ENCODE data around the gene B4GALNT1. TPM values are rescaled to one million over a fixed set of nuclear protein-coding genes. Genes with fewer than 3 reads are reported as not detected.

Gene B4GALNT1
- total and polyA plus RNA-seq, 4 donors = 0.11 to 0.30 (median 0.25) TPM; not detected in 1

DNA sequence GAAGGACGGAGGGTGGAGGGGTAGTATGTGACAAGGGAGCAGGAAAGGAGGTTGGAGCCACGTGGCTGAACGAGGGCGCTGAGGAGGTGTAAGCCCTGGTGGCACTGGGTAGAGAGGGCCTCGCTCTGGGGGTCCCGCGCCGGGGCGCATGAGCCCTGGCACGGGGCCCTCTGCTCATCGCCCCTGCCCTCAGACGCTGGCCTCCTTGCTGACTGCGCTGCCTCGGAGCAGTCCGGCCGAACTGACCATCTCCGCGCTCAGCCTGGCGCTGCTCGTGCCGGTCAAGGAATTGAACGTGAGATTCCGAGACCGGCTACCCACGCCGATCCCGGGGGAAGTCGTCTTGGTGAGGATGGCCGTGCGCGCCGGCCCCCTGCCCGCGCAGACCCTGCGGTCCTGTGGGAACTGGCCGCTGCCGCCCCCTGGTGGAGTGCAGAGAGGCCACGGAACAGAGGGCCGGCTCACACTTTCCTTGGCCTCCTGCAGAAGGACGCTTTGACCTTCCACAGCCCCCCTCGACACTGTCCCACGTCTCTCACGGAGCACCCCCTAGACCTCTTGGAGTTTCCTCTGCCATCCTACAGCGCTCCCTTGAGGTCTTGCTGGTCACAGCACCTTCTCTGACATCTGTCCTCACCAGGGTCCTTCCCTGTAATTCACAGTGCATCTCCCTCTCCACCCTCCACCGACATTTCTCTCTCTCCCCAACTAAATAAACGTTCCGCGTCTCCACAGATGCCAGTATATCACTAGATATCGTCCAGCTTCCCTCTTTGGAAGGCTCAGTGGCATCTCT, 11.3 kb downstream of the B4GALNT1 start:
- no peak overlapping the region for H3K9ac ChIP-seq (ENCODE audit: low read depth in 1 of 2, low read length in 2 of 2)
- no peaks in the 10 kb centered on the region for H3K9me3 ChIP-seq (ENCODE audit: control insufficient read depth in 4 of 4, low read length in 3 of 4)
- H3K27me3 ChIP-seq (ENCODE audit: control insufficient read depth in 4 of 4, insufficient read depth in 4 of 4, low read length in 3 of 4) = peaks cover 0 to 28% (median 9%) of the 10 kb centered on the region in 4 donors
- no peaks in the 10 kb centered on the region for H3K36me3 ChIP-seq (ENCODE audit: control insufficient read depth in 4 of 4, insufficient read depth in 3 of 4, low read depth in 1 of 4, low read length in 3 of 4)
- peak overlapping the region in 2 of 3 donors; percentile 39 to 48 for H3K4me3 ChIP-seq (ENCODE audit: low read depth in 1 of 3, low read length in 3 of 3)
- TF ChIP-seq, protein P1, sequence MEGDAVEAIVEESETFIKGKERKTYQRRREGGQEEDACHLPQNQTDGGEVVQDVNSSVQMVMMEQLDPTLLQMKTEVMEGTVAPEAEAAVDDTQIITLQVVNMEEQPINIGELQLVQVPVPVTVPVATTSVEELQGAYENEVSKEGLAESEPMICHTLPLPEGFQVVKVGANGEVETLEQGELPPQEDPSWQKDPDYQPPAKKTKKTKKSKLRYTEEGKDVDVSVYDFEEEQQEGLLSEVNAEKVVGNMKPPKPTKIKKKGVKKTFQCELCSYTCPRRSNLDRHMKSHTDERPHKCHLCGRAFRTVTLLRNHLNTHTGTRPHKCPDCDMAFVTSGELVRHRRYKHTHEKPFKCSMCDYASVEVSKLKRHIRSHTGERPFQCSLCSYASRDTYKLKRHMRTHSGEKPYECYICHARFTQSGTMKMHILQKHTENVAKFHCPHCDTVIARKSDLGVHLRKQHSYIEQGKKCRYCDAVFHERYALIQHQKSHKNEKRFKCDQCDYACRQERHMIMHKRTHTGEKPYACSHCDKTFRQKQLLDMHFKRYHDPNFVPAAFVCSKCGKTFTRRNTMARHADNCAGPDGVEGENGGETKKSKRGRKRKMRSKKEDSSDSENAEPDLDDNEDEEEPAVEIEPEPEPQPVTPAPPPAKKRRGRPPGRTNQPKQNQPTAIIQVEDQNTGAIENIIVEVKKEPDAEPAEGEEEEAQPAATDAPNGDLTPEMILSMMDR (IDR thresholded peaks at IDR 0.05; ENCODE audit: low read depth, low read length, missing input control) = peak; percentile 73
- no peak for TF ChIP-seq REST (IDR thresholded peaks at IDR 0.05)
- no peak for TF ChIP-seq ZBTB33 (IDR thresholded peaks at IDR 0.05)
- no peak for TF ChIP-seq HNF4A (conservative IDR thresholded peaks at IDR 0.05)
- no peak for TF ChIP-seq TAF1 (conservative IDR thresholded peaks at IDR 0.05)
- no peak for TF ChIP-seq JUND (IDR thresholded peaks at IDR 0.05)
- no peak for TF ChIP-seq GABPA (IDR thresholded peaks at IDR 0.05 in 1 of 2, conservative IDR thresholded peaks at IDR 0.05 in 1 of 2)
- TF ChIP-seq YY1 (IDR thresholded peaks at IDR 0.05) = no peak
- no peak for TF ChIP-seq SP1 (IDR thresholded peaks at IDR 0.05)
- TF ChIP-seq RXRA (IDR thresholded peaks at IDR 0.05) = no peak
- peak; percentile 70 to 83 for TF ChIP-seq RAD21 (IDR thresholded peaks at IDR 0.05)
- no peak for TF ChIP-seq FOXA1 (IDR thresholded peaks at IDR 0.05)
- H3K27ac ChIP-seq (ENCODE audit: low read depth in 1 of 2, low read length in 2 of 2) = no peak overlapping the region
- 2% methylated on average over 49 of the region's 49 CpGs for WGBS
- DNase-seq (ENCODE audit: low spot score) = peak; percentile 66
- peaks cover 4 to 18% (median 12%) of the 10 kb centered on the region in 4 donors for H3K4me1 ChIP-seq (ENCODE audit: control insufficient read depth in 4 of 4, insufficient read depth in 4 of 4, low read length in 3 of 4)

DNA sequence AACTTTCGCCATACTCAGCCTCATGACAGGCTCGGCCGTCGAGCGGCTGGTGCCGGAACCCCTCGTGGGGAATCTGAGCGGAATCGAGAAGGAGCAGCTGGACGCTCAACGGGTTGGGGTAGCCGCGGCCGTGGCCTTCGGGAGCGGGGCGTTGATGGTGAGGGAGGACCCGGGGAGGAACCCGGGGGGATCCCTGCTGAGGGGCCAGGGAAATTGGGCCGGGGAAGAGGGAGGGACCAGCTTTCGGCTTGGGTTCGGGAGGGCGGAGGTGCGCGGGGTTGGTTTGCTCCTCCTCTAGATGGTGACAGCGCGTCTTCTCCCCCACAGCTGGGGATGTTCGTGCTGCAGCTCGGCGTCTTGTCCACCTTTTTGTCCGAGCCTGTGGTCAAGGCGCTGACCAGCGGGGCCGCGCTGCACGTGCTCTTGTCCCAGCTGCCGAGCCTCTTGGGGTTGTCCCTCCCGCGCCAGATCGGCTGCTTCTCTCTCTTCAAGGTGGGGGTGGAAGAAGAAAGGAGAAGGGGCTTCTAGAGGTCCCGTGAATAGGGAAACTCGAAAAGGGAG, 12.0 kb downstream of the B4GALNT1 start:
- peak overlapping the region in 1 of 3 donors; percentile 39 for H3K4me3 ChIP-seq (ENCODE audit: low read depth in 1 of 3, low read length in 3 of 3)
- no peak for DNase-seq (ENCODE audit: low spot score)
- no peak overlapping the region for H3K9ac ChIP-seq (ENCODE audit: low read depth in 1 of 2, low read length in 2 of 2)
- H3K36me3 ChIP-seq (ENCODE audit: control insufficient read depth in 4 of 4, insufficient read depth in 3 of 4, low read depth in 1 of 4, low read length in 3 of 4) = no peaks in the 10 kb centered on the region
- no peak for TF ChIP-seq FOXA2 (IDR thresholded peaks at IDR 0.05)
- TF ChIP-seq SP1 (IDR thresholded peaks at IDR 0.05) = no peak
- TF ChIP-seq JUND (IDR thresholded peaks at IDR 0.05) = no peak
- TF ChIP-seq RAD21 (IDR thresholded peaks at IDR 0.05) = no peak
- TF ChIP-seq TAF1 (conservative IDR thresholded peaks at IDR 0.05) = no peak
- no peak for TF ChIP-seq NR2F2 (IDR thresholded peaks at IDR 0.05)
- TF ChIP-seq, protein P2, sequence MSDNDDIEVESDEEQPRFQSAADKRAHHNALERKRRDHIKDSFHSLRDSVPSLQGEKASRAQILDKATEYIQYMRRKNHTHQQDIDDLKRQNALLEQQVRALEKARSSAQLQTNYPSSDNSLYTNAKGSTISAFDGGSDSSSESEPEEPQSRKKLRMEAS (IDR thresholded peaks at IDR 0.05) = no peak
- no peak for TF ChIP-seq FOXA1 (IDR thresholded peaks at IDR 0.05)
- TF ChIP-seq YY1 (IDR thresholded peaks at IDR 0.05) = no peak
- TF ChIP-seq HNF4G (IDR thresholded peaks at IDR 0.05) = no peak
- TF ChIP-seq RXRA (IDR thresholded peaks at IDR 0.05) = no peak
- no peak for TF ChIP-seq EGR1 (IDR thresholded peaks at IDR 0.05; ENCODE audit: low read depth in 2 of 2)
- no peak for TF ChIP-seq HNF4A (conservative IDR thresholded peaks at IDR 0.05)
- TF ChIP-seq, protein P1 (IDR thresholded peaks at IDR 0.05; ENCODE audit: low read depth, low read length, missing input control) = no peak
- TF ChIP-seq GABPA (IDR thresholded peaks at IDR 0.05 in 1 of 2, conservative IDR thresholded peaks at IDR 0.05 in 1 of 2) = no peak
- no peak for TF ChIP-seq ATF3 (IDR thresholded peaks at IDR 0.05)
- H3K4me1 ChIP-seq (ENCODE audit: control insufficient read depth in 4 of 4, insufficient read depth in 4 of 4, low read length in 3 of 4) = peaks cover 4 to 18% (median 12%) of the 10 kb centered on the region in 4 donors
- H3K27ac ChIP-seq (ENCODE audit: low read depth in 1 of 2, low read length in 2 of 2) = no peak overlapping the region
- no peaks in the 10 kb centered on the region for H3K9me3 ChIP-seq (ENCODE audit: control insufficient read depth in 4 of 4, low read length in 3 of 4)
- 4% methylated on average over 42 of the region's 42 CpGs for WGBS
- H3K27me3 ChIP-seq (ENCODE audit: control insufficient read depth in 4 of 4, insufficient read depth in 4 of 4, low read length in 3 of 4) = peaks cover 0 to 28% (median 6%) of the 10 kb centered on the region in 4 donors

Measured in liver (tissue), 9 donors.